LNCAP (cell line): ENCODE data around the gene RTL1.

Source experiments
- CTCF ChIP-seq: fragments of 450-650 bp; IDR thresholded peaks from 2 replicates; pipeline ENCODE4 v1.5.1; 2017; ENCODE audit warnings: mild to moderate bottlenecking

The RTL1 gene

GRCh38 chr14:100879782-100880181, 23.7 kb downstream of the RTL1 start:
- TF ChIP-seq CTCF = no peak

GRCh38 chr14:100879194-100879593, 24.3 kb downstream of the RTL1 start:
- TF ChIP-seq CTCF = no peak

- no peak for TF ChIP-seq CTCF
These were observed 25.0 kb downstream of the RTL1 start for GRCh38 chr14:100878271-100879146.

GRCh38 chr14:100875861-100876590, 27.5 kb downstream of the RTL1 start:
- no peak for TF ChIP-seq CTCF

- no peak for TF ChIP-seq CTCF
These were observed 28.4 kb downstream of the RTL1 start for GRCh38 chr14:100875126-100875525.

- TF ChIP-seq CTCF = no peak
These were observed 29.0 kb downstream of the RTL1 start for GRCh38 chr14:100874411-100875091.

GRCh38 chr14:100874051-100874410, 29.5 kb downstream of the RTL1 start:
- TF ChIP-seq CTCF = no peak
